NCI-H82 treated with DMSO at 0.1 percent for 48 hours (cell line): ENCODE results near the gene SYT13.

Source experiments
- DNase-seq: peaks from one replicate; lab custom pipeline; 2025; ENCODE audit not compliant: unreplicated experiment; lab: John Stamatoyannopoulos, UW

The SYT13 gene

GRCh38 chr11:45225277-45225676, 60.9 kb downstream of the SYT13 start:
- no peak for DNase-seq

- no peak for DNase-seq
Observed at GRCh38 chr11:45224766-45225165, 61.4 kb downstream of the SYT13 start.

DNA sequence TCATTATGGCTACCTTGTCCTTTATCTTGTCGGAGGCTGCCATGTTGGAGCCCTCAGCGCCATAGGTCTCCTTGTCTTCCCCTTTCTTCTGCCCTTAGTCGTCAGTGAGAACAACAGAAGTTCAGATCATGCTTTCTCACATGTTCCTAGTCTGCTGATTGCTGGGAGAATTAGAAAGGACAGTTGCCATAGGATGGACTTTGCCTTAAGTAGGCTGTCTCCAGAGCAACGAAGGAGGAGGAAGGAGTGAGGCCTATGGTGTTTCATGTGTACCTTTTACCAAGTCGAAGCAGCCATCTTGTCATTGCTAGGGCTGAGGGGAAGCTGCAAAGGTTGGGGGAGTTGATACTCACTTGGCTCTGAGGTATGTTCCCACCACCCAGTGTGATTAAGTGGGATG, 62.6 kb downstream of the SYT13 start:
- no peak for DNase-seq

- DNase-seq: no peak
Observed at GRCh38 chr11:45219411-45219810, 66.7 kb downstream of the SYT13 start.

DNA sequence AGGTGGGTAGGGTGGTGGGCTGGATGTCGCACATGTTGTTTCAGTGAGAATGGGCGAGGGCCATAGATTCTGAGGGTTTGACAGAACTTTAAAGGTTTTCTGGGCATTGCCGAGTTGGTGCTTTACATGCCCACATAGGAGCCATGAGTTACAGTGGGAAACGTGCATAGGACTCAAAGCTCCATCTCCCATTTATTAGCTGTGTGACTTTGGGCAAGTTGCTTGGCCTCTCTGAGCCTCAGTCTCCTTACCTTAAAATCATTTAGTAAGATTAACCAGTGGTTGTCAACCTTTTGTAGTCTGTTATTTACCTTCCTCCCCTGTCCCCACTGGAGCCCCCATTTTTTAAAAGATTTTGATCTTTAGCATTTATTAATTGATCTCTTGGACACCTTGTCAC, 67.4 kb downstream of the SYT13 start:
- DNase-seq: no peak

DNA sequence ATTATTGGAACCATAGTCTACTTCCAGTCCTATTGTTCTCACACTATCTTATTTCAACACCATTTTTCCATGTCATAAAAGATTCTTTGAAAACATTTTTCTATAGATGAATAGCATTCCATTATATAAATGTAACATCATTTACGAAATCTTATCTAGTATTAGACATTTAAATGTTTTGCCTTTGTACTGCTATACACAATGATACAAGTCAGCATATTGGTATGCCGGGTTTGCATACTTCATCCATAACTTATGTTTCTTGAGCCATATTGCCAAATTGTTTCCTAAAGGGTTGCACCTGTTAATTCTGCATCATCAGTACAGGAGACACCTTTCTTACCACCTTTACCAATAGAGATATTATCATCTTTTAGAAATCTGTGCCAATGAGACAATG, 68.2 kb downstream of the SYT13 start:
- DNase-seq: no peak

DNA sequence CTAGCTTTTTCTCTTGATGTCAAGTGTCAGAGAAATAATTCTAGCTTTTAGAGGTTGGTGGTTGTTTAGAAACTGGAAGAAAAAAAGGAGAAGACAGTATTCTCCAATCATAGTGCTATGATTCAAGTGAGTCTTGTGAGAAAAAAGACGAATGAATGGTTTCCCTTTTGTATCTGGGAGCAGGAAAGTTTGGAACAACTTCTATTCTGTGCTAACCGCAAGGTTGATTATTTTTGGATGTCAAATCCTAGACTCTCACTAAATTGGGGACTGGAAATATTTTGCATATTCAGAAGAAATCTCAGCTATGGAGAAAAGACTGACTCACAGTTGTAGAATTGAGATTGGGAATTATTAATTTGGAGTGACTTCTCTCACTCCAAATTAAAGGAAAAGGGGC, 69.2 kb downstream of the SYT13 start:
- no peak for DNase-seq

DNA sequence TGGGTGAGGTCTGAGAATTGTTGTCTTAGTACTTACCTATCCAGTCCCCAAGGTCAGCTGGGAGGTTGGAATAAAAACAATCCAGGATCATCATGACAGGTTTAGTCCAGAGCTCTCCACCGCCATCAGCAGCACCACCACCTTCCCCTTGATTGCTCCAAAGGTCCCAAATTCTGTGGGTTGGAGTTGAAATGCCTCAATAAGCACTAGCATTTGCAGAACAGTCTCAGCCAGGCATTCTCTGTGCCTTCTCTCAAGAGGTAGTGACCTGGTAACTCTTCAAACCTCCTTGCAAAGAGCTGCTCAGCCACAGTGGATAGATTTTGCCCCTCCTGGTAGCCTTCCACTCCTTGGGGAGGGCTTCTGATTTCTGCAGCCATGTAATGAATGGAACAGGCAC, 70.1 kb downstream of the SYT13 start:
- no peak for DNase-seq

- DNase-seq: no peak
Observed at GRCh38 chr11:45215098-45215865, 70.9 kb downstream of the SYT13 start.

GRCh38 chr11:45213717-45214116, 72.4 kb downstream of the SYT13 start:
- DNase-seq: no peak

GRCh38 chr11:45213316-45213665, 72.8 kb downstream of the SYT13 start:
- DNase-seq: no peak

DNA sequence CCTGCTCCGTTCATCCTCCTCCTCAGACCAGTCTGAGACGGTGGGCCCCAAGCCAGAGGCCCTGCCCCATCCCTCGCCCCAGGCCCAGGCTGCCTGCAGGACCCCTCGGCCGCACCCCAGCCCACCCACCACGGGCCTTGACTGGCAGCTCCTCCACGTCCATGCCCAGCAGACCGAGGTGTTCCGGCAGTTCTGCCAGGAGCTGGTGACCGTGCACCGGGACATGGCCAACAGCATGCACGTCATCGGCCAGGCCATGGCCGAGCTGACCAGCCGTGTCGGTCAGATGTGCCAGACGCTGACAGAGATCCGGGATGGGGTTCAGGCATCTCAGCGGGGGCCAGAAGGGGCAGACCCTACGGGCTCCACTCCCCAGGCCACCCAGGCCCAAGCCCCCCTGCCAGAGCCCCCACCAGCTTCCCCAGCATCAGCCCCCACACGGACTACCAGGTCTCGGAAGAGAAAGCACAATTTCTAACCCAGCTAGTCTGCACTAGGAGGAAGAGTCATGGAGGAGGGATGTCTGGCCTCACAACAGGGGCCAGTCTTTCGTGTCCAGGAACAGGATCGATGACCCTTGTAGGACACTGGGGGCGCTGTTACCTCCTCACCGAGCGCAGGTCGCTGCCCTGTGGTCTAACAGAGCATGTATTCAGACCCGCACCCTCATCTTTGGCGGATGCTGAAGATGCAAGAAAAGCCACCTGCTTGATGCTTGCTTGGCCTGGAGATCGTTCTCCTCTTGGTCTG, 73.4 kb downstream of the SYT13 start:
- no peak for DNase-seq

- DNase-seq: no peak
Observed at GRCh38 chr11:45211732-45212131, 74.4 kb downstream of the SYT13 start.

GRCh38 chr11:45210846-45211245, 75.3 kb downstream of the SYT13 start:
- no peak for DNase-seq

DNA sequence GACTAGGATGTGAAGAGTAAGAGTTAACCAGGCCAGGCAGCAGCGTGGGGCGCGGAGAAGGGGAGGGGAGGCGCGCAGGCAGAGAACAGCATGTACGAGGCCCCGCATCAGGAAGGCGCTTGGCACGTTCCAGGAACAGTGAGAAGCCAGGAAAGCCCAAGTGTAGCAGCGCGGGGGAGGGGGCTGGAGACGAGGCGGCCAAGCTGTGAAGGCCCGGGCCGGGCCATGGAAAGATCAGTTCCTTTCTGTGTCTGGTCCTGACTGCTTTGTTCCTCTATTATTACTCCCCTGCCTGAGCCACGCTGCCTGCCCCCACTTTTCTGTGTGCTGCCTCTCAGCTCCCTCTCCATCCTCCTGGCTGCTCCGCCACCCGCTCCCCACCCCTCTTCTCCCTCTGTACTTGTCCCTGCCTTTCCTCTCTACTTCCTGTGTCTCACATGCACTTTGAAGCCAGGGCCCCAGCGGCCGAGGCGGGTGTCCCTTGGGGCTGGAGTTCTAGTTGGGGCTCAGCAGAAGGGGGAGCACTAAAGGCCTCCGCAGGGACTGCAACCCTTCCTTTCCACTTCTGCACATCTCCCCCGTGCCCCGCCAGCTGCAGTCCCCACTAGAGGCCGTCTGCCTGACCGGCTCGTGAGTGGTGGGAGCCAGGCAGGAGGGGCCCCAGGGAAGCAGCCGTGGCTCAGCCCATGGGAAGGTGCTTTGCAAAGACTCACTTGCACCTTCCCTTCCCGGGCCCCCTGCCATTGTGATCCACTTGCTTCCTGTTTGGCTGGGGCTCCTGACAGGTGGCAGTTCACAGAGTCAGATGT, 76.0 kb downstream of the SYT13 start:
- DNase-seq: no peak

GRCh38 chr11:45209000-45209879, 76.9 kb downstream of the SYT13 start:
- no peak for DNase-seq

DNA sequence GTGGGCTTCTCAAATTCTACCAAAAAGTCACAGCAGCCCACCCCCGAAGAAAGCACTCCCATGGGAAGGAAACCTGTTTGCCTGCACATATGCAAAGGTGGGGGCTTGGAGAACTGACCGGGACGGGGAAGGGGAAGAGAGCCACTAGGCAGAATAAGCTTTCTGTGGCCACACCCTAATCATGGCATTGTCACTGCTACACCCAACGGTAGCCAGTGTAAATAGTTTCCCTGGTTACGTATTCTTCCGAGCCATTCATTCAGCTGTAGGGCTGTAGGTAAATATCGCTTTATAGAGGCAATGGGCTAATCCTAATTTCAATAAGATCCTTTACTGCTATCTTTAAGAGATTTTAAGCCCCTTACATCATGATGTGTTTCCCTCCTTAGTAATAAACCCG, 78.0 kb downstream of the SYT13 start:
- DNase-seq: no peak

- DNase-seq: no peak
Observed at GRCh38 chr11:45205978-45206377, 80.2 kb downstream of the SYT13 start.

GRCh38 chr11:45204761-45205160, 81.4 kb downstream of the SYT13 start:
- no peak for DNase-seq

DNA sequence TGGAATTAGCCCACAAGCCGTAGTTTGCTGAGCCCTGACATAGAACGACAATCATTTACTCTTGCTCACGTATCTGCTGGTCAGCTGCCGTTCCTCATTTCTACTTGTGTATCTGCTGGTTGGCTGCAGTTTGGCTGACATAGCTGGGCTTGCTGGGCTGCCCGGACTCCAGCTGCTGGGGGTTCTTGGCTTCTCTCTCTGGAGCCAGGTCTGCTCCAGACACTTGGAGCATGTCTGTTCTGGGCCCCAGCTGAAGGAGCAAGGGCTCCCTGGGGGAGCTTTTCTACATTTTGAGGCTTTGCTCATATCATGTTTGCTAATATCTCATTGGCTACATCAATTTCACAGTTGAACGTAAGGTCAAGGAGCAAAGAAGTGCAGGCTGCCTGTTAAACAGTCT, 92.4 kb downstream of the SYT13 start:
- no peak for DNase-seq
